Measurements from ENCODE around the gene RICTOR.

RICTOR gene

DNA sequence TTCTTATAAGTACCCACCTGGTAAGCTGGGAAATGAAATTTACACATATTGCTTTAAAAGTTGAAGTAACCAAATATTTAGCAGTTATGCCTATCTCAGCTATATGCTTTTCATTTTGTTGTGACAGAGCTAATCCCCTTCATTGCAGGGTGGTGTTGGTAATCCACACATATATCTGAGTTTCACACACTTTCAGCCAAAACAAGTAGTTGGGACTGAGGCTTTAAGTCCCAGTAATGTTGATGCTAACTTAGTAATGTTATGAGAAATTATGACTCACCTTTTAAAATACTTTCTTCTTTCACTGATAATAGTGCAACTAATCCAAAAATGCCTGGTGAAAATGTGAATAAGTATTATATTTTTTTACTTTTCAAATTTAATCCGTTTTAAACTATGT lies 19.2 kb upstream of the RICTOR start:
- DNase-seq (ENCODE audit: low read depth in 2 of 2, low spot score in 1 of 2) = no peak

DNA sequence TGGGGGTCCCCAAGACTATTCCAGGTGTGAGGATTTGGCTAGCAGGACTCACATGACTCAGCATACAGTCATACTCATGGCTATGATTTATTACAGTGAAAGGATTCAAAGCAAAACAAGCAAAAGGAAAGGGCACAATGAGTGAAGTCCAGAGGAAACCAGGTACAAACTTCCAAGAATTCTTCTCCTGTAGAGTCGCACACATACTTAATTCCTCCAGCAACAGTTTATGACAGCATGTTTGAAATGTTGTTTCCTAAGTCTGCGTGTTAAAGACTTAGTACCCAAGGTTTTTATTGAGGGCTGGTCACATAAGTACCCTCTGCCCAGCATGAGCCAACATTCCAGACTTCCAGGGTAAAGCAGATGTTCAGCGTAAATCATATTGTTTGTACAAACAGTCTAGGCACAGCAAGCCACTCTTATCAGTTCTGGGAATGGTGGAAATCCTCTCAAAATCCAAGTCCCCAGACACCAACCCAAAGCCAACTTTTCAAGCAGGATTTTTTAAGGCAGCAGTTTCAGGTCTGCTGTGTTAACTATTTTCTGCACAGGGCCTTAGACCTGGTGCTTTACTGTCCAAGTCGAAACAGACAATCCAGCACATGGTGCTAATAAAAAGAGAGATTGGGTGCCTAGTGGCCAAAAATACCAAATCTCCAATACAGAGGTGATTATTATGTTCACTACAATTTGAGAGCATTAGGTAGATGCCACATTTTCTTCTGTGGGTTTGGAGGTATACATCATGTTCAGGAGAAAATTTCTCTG lies 18.6 kb upstream of the RICTOR start:
- no peak for DNase-seq (ENCODE audit: low read depth in 2 of 2, low spot score in 1 of 2)

DNA sequence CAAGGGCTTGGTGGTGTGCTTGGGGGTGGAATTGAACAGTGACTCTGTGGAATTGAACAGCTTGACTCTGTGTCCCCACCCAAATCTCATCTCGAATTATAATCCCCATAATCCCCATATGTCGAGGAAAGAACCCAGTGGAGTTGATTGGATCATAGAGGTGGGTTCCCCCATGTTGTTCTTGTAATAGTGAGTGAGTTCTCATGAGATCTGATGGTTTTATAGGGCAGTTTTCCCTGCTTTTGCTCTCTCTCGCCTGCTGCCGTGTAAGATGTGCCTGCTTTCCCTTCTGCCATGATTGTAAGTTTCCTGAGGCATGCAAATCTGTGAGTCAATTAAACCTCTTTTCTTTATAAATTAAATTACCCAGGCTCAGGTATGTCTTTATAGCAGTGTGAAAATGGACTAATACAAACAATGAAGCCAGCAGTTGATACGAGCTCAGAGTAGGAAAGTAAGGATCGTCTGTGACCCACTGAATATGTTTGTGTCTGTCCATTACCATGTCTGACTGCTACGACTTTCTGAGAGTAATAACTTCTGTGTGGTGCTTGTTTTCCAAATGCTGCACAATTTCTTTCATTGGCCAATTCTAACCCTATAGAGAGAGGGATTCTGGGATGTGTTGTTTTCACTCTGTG lies 17.9 kb upstream of the RICTOR start:
- DNase-seq (ENCODE audit: low read depth in 2 of 2, low spot score in 1 of 2) = no peak

DNA sequence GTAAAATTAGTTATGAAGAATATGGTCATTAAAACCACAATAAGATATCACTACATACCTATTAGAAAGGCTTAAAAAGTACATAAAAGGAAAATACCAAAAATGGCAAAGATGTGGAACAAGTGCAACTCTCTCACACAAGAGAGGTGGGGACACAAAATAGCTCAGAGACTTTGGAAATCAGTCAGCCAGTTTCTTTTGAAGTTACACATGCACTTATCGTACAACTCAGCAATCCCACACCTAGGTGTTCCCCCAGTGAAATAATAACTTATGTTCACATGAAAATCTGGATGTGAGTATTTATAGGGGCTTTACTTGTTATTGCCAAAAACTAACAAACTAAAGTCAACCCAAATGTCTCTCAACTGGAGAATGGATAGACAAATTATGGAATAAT lies 9.8 kb upstream of the RICTOR start:
- DNase-seq (ENCODE audit: low read depth in 2 of 2, low spot score in 1 of 2) = no peak

DNA sequence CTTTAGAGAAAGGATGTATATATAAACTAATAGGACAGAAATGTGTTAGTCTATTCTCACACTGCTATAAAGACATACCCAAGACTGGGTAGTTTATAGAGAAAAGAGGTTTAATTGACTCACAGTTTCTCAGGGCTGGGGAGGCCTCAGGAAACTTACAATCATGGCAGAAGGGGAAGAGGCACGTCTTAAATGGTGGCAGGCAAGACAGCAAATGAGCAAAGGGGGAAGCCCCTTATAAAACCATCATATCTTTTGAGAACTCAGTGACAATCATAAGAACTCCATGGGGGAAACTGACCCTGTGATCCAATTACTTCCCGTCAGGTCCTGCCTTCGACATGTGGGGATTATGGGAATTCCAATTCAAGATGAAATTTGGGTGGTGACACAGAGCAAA lies 8.8 kb upstream of the RICTOR start:
- no peak for DNase-seq (ENCODE audit: low read depth in 2 of 2, low spot score in 1 of 2)

DNA sequence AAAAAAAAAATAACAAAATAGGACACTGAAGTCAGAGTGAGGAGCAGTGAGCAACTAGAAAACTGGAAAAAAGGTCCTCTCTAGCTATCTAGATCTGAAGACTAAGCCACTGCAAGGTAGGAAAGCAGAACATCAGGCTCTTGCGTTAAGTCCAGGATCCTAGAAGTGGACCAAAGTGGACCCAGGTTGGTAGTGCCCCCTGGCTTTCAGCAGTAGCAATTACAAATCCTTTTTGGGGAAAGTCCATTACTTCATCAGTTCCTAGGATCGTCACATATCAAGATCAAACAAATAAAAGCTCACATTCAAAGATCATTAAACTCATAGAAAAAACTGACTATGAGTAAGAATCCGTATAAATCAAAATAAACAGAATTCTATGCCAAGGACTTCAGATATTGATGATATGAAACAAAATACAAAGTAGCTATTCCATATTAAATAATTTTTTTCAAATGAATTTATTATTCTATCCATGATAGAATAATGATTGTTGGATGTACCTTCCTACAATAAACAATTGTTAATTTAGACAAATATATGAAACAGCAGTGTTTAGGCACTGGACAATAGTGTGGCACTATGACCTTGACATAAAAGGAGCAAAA lies 6.5 kb upstream of the RICTOR start:
- DNase-seq (ENCODE audit: low read depth in 2 of 2, low spot score in 1 of 2) = no peak

DNA sequence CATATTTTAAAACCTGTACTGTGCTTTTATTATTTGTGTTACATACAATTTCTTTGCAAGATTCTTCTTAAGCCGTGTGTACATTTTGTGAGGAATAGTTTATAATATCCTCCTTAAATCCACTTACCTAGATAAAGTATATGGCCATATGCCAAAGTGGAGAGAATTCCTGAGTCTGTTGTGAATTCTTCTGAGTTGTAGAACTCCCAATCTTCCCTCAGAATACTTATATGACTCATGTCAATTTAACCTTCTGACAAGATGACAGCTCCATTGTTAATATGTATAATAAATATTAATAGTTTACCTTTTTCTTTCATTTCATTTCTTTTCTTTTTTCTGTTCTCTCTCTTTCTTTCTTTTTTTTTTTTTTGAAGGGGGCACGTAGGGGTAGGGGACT lies 6.0 kb upstream of the RICTOR start:
- DNase-seq (ENCODE audit: low read depth in 2 of 2, low spot score in 1 of 2) = no peak

DNA sequence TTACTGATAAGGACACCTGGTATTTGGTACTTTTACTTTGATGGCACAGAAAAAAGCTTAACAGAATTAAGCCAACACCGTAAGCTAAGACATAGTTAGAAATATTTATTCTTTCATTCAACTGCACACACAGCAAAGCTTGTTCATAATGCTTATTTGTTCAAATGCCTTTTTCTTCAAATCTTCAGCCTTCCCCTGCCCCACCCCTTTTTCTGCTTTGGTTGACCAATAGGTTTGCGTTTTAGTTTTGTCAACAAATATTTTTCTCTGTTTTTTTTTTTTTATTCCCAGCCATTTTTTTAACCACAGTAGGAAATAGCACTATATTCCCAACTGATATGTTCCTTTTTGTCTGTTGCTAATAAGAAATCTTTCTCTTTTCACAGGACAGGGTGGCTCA lies 4.9 kb upstream of the RICTOR start:
- no peak for DNase-seq (ENCODE audit: low read depth in 2 of 2, low spot score in 1 of 2)

DNA sequence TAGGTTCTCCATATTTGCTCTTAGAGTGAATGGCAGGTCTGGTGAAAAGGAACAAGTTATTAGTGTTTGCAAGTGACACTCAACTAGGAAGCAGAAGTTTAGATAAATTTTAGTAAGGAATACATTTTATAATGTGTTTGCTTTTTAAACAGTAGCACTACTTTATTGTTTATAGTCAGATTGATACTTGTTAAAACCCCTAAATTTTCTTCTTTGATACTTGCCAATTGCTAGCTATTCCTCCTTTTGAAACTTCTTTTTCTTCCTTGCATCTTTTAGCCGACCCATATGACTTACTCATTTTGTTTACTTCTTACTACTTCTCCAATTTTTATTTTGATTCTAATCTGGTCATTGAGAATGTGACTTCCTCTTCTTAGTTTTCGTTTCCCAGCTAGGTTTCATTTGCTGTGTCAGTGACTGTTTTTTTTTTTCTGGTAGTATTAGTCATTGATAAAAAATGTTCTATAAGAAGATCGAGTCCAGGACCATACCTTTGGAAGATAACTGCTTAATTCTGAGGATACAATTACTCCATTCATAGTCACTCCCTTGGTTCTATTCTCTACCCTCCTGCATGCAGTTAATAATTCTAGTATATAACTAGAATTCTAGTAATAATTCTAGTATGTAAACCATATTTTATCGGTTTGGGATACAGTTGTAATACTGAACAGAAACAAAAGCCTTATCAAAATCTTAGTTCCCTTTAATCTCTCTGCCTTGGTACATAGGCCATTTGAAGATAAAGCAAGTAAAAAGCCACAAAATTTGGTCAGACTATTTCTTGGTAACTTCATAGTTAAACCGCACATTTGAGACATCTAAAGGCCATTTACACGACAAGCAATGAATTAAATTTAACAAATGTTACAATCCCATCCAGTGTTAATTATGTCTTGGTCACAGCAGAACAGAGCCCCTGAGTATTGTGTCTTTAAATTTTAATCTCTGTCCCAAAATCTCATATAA lies 2.8 kb upstream of the RICTOR start:
- DNase-seq (ENCODE audit: low read depth in 2 of 2, low spot score in 1 of 2) = no peak

DNA sequence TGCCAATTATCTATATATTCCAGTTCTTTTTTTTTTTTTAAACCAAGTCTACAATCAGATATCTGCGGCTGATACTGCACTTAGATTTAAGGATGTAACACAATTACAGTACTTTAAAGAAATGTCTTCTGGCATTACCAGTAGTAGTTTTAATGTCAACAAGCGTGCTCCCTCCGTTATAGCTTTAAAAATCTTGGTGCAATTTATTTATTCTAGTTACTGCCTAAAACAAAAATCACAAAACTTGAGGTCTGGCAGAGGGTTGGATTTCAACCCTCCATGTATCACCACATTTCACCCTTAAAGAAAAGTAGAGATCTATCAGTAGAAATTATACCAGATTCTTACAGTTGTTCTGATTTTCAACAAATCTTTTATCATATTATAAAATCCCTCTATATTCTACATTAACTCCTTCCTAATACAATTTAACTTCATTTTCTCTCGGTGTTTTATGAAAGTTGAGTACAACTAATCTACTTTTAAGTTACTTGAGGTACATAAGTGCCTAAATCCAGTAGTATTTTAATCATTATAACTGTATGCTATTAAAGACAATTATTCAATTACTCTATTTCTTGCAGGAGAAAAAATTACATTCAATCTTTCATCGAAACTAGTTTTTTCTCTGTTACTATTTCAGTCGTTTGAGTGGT lies 2.0 kb upstream of the RICTOR start:
- DNase-seq (ENCODE audit: low read depth in 2 of 2, low spot score in 1 of 2) = no peak

DNA sequence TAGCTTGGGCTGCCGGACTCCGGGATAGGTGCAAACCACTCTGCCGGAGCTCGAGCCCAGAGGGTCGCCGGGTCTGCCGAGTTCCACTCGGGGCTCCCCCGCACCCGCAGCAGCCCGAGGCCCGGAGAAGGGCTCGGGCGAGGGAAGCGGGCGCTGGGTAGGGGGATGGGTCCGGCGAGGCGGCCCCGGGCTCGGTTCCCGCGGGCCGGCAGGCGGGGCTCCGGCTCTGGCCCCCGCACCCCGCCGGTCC lies 507 bp downstream of the RICTOR start:
- DNase-seq (ENCODE audit: low read depth in 2 of 2, low spot score in 1 of 2) = no peak

DNA sequence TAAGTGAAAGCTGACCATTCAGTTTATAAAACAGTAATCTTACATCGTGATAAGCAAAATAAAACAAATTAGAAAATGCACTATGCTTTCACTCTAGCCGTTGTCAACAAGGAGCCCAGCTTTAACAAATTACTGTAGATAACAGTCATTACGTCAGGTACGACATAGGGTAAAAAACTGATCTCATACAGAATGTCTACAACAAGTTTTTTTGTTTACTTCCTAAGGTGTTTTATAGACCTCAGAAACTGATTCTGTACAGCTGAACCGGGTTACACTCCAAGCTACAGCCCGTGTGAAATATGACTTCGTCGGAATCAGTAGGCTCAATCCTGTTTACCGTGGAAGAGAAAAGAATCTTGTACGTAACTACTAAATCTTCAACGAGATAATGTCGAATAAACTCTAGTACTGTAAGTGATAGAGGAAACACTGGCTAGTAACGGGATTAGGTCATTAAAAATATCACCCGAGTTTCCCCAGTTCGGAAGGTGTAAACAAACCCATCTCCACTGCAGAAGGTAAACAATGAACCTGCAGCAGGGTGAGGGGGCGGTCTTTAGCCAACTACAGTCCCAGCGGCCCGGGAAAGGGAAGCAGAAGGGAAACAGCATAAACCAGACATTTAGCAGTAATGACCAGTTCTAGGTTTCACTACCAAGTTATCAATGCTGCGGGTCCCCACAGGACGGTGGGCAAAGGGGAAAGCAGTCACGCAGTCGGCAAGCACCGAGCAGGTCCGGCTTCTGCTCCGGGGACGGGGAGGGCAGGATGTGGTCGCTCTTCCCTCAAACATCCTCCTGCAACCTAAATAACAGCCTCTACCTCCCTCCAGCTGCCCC lies 1.1 kb downstream of the RICTOR start:
- DNase-seq (ENCODE audit: low read depth in 2 of 2, low spot score in 1 of 2) = peak in 1 of 2 donors; percentile 14

DNA sequence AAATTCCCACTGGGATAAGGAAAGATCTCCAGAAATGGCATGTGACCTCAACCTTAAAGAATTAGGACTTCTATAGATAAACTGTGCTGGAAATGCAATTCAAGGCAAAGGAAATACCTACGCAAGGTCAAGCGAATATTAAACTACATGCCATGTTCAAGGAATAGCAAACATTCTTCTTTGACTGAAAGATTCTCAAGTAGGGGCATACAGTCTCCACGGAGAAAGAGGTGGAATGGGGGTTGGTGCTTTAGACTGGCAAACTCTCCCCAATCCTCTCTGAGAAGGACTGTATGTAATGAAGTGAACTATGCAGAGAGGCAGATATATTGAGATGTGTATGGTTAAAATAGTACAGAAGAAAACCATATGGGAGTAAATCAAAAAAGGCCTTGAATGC lies 6.1 kb downstream of the RICTOR start:
- DNase-seq (ENCODE audit: low read depth in 2 of 2, low spot score in 1 of 2) = no peak

DNA sequence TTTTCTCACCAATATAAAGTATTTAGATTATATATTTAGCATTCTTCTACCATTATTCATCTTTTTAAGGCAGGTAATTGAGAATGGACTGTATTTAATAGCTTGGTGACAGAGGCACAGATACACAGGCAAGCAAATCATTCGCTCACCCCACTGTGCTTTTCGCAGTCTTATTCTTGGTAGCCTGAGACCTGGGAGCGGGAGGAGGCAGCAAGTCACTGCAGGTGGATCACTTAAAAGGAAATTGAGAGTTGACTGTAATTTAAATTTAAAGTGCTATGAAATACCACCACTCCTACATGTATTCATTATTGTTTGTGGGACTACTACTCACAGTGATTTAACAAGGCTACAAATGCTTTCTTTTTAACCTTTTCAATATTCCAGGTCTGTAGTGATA lies 9.7 kb downstream of the RICTOR start:
- no peak for DNase-seq (ENCODE audit: low read depth in 2 of 2, low spot score in 1 of 2)

DNA sequence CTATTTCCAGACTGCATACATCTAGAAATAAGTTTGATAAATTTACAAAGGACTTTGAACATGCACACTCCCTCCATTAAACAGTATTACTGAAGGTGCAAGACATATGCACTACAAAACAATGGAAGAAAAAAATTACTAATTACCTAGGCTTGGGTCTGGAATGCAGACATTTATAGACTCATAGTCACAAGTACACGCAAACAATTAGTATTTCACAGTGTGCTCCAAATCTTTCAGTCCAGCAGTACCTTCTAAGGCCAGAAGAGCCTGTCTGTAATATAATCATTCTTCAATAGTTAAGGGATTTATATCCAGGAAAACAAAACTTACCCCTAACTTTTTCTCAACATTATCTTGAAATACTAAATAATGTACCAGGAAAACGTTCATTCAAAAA lies 11.2 kb downstream of the RICTOR start:
- no peak for DNase-seq (ENCODE audit: low read depth in 2 of 2, low spot score in 1 of 2)

DNA sequence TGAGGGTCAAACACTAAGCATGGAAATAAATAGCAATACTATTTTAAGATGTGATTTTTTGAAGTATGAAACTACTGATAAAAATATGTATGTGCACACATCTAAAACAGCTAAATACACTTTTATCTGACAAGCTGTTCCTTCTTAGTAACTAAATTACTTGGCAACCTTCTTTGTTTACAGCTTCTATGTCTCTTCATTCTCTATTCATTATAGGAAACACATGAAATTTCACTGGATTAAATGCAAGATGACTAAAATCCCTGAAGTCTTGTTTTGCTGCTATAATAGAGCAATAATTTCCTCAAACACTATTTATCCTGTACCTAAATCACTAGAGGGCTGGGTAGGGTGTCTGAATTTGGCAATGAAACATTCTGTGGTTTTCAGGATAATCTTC lies 11.7 kb downstream of the RICTOR start:
- no peak for DNase-seq (ENCODE audit: low read depth in 2 of 2, low spot score in 1 of 2)

DNA sequence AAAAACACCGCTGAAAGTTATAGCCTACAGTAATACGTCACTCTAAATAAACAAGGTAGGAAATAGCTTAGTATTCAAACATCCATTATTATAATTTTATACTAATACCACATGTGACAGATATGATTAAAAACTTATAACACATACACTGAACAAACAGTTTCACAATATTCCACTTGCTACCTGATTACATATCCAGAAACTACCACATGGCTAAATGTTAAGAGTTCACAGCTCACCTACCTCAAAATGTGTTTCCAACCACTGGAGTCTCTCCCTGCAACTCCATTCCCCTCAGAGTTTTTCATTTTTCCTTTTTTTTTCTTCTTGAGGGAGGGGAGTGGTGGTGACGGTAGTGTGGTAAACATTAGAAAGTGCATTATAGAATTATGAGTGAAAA lies 12.1 kb downstream of the RICTOR start:
- DNase-seq (ENCODE audit: low read depth in 2 of 2, low spot score in 1 of 2) = no peak

DNA sequence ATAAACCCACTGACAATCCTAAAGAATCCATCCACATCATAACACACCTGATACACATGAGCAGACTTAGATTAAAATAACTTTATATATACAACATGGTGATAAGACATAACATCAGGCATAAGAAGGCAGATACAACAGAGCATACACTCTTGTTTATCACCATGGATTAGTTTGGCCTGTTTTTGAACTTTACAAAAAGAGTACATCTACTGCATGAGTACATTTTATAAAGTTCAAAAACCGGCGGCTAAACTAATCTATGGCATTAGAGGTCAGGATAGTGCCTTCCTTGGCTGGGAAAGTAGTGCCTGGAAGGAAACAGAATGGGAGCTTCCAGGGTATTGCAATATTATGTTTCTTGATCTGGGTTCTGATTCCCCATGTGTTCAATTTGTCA lies 15.1 kb downstream of the RICTOR start:
- DNase-seq (ENCODE audit: low read depth in 2 of 2, low spot score in 1 of 2) = no peak

DNA sequence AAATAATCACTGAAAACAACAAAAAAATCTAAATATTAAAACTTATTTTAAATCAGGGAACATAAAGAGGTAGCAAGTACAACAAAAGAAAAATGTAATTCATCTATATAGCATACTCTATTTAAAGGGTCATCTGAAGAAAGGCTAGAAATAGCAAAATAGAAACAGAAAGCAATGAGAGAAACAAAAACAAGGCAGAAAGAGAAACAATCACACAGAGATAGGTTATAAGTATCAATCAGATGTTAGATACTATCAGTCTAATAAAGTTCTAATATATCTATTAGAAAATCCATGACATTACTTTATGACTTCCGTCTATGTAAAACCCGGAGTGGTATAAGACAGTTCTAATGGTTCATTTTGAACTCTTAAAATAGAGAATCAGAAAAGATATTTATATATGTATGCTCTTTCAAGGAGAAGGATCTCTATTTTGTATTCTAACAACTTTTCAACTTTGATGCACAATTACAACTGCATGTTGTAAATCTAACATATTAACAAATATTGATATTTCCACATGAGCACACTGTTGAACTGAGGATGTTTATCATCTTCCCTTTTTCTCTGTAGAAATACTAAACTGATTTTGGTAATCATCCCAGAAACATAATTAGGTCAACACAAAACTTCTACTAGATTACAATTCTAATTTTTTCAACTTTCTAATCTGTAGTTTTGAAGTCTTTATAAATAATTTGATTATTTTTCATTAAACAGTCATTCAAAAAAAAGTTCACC lies 15.8 kb downstream of the RICTOR start:
- no peak for DNase-seq (ENCODE audit: low read depth in 2 of 2, low spot score in 1 of 2)

DNA sequence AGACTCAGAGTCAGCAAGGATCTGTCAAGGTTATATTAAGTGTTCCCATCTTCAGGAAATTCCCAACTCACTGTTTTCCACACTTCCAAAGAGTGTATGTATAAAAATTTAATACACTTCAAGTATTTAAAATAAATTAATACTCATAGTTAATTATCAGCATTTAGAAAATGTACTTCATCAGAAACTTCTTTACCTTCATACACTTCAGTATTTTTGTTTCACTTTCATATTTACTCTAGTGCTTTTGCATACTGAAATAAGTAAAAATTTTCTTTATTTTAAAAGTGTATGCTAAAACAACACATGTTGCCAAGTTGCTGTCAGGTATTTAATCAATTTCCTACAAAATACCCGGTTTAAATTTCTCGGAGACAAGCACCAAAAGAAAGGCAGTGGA lies 16.5 kb downstream of the RICTOR start:
- DNase-seq (ENCODE audit: low read depth in 2 of 2, low spot score in 1 of 2) = no peak

Measured in stimulated activated CD8-positive, alpha-beta memory T cell treated with anti-CD3 and anti-CD28 coated beads, Interleukin-4, amount 100 ng/mL, for 1 hour (primary cell).